Transverse colon (tissue), 4 donors: ENCODE results near the gene ACSM2B. TPM values are rescaled to one million over a fixed set of nuclear protein-coding genes. Genes with fewer than 3 reads are reported as not detected.
"Not testable (repeated sequence)": the region's sequence is repeated elsewhere in the genome, so short reads cannot be mapped to it uniquely, and the experiment has no call there.

Source experiments
- DNase-seq: peaks from one replicate; pipeline ENCODE4 v3.0.0-alpha.2; 2019
- H3K27ac ChIP-seq, 4 donors: fragments of 200-600 bp; sonication (generic); 2 replicates each; pipeline ENCODE4 v1.5.1; 2016 to 2018; ENCODE audit warnings: inconsistent platforms in 4 of 4
- H3K27me3 ChIP-seq: fragments of 200-600 bp; sonication (generic); 2 replicates; pipeline ENCODE4 v1.5.1; 2017; ENCODE audit warnings: inconsistent platforms
- H3K36me3 ChIP-seq, 4 donors: fragments of 200-600 bp; sonication (generic); 2 replicates each; pipeline ENCODE4 v1.5.1; 2017 to 2019; ENCODE audit warnings: inconsistent platforms in 4 of 4
- H3K4me1 ChIP-seq, 4 donors: fragments of 200-600 bp; sonication (generic); 2 replicates each; pipeline ENCODE4 v1.5.1; 2017 to 2020; ENCODE audit warnings: inconsistent platforms in 4 of 4
- H3K4me3 ChIP-seq, 4 donors: fragments of 200-600 bp; sonication (generic); 1 replicate in 1 of 4; 2 replicates in 3 of 4; pipeline versions ENCODE4 v1.5.1 to v1.6.1; 2017 to 2019; ENCODE audit warnings: inconsistent platforms in 4 of 4
- H3K9me3 ChIP-seq, 2 donors: fragments of 200-600 bp; sonication (generic); 2 replicates each; pipeline ENCODE4 v1.5.1; 2017 to 2019; ENCODE audit warnings: inconsistent platforms in 2 of 2
- EP300 ChIP-seq: sonication (generic); formaldehyde crosslinking; IDR thresholded peaks from one replicate; pipeline ENCODE4 v1.6.1; 2017; ENCODE audit warnings: antibody characterized with exemption, low read depth
- POLR2A ChIP-seq: fragments of 450-650 bp; IDR thresholded peaks from one replicate; pipeline ENCODE4 v1.6.1; 2016; ENCODE audit warnings: antibody characterized with exemption, mild to moderate bottlenecking, moderate library complexity
- POLR2AphosphoS5 ChIP-seq, 3 donors: sonication (generic); formaldehyde crosslinking; IDR thresholded peaks; one replicate each; pipeline ENCODE4 v1.6.1; 2016; ENCODE audit warnings: antibody characterized with exemption in 3 of 3
- WGBS, 2 donors: methylation state at CpG; one replicate each; pipeline ENCODE4 v1.1.5; 2018; ENCODE audit warnings: low coverage in 1 of 2; 5-methylcytosine and 5-hydroxymethylcytosine counted together
- in situ Hi-C, 4 donors: fragments of 200-750 bp; cut with MboI; loops; one replicate each; pipeline versions ENCODE4 v1.15.0 to v1.15.1; 2017; ENCODE audit warnings: low sequenced_read_pairs in 3 of 4, low pct_ligation_motif_present in 1 of 4, low pct_unique_long_range_greater_than_20kb in 1 of 4
- intact Hi-C: fragments of 100-400 bp; cut with DNase I; formaldehyde crosslinking; loops from one replicate; pipeline ENCODE4 v1.15.1; 2023; ENCODE audit warnings: low total_unique reads
- total RNA-seq, 4 donors: library from RNA; depleted of rRNA; stranded (reverse); fragments of >200 nt; gene quantifications; one replicate each; pipeline ENCODE4 v1.1.0, GENCODE V29; 2016
- TF ChIP-seq, protein P1 (sequence below), 5 experiments: fragments of 200-600 bp in 3 of 5; fragments of 450-650 bp in 2 of 5; sonication (generic) in 3 of 5; IDR thresholded peaks; 1 replicate in 2 of 5; 2 replicates in 3 of 5; pipeline ENCODE4 v1.5.1; 2016 to 2017; ENCODE audit warnings: antibody characterized with exemption in 5 of 5, inconsistent platforms in 3 of 5, mild to moderate bottlenecking in 2 of 5, moderate library complexity in 1 of 5

The ACSM2B gene, protein sequence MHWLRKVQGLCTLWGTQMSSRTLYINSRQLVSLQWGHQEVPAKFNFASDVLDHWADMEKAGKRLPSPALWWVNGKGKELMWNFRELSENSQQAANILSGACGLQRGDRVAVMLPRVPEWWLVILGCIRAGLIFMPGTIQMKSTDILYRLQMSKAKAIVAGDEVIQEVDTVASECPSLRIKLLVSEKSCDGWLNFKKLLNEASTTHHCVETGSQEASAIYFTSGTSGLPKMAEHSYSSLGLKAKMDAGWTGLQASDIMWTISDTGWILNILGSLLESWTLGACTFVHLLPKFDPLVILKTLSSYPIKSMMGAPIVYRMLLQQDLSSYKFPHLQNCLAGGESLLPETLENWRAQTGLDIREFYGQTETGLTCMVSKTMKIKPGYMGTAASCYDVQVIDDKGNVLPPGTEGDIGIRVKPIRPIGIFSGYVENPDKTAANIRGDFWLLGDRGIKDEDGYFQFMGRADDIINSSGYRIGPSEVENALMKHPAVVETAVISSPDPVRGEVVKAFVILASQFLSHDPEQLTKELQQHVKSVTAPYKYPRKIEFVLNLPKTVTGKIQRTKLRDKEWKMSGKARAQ
- not detected for total RNA-seq

DNA sequence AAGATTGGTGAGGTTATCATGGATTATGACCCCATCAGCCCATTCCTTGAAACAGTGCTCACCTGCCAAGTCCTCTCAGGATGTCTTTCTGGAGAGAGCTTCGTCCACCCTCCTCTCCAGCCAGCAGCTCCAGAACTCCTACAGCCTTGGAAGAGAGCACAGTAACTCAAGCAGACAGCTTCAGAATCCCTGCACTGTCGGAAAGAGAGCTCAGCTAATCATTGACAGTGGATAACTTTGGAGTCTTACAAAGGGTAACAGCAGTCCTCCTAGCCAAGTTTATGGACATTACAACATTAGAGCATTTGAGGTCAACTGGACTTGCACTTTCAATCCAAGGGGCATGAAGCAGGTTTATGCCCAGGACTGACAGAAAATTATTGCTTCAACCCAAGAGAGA is at the start of gene ACSM2B:
Gene ACSM2B (minus strand): TSS at position 223 of the 400 bp plus-strand sequence. CDS start 11,522 bp downstream, outside the sequence.
- H3K9me3 ChIP-seq, H3K4me1 ChIP-seq, H3K27ac ChIP-seq, H3K36me3 ChIP-seq, H3K4me3 ChIP-seq, intact Hi-C loops, DNase-seq, in situ Hi-C loops, H3K27me3 ChIP-seq: not testable (repeated sequence)
- WGBS, 2 donors = no CpG with 5 or more reads among the region's 2 CpGs

GRCh38 chr16:20624882-20625807 is 49.0 kb upstream of the ACSM2B start:
- in situ Hi-C loops = loop anchor here in 1 of 4 donors (25.0 kb wide), 1 partner anchor 87 kb away; no protein-coding TSS in a partner anchor

DNA sequence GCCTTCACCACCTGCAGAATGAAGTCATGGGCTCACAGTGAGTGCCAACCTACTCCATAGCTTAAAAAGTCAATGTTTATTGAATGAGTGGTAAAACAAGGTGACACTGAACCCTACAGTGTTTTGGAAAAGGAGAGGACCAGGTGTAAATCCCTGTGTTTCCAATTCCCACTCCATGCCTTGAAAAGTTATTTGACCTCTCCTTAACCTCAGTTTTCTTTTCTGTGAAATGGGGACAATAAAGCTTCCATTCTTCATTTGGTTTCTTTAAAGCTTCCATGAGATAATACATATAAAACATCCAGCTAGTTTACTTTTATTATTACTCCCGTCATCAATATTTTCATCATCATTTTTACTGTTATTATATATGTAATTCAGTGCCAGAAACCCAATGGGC is 48.0 kb upstream of the ACSM2B start:
- no peak for TF ChIP-seq POLR2A
- TF ChIP-seq EP300 = no peak
- TF ChIP-seq POLR2AphosphoS5 (IDR thresholded peaks at IDR 0.05) = no peak
- TF ChIP-seq, protein P1, sequence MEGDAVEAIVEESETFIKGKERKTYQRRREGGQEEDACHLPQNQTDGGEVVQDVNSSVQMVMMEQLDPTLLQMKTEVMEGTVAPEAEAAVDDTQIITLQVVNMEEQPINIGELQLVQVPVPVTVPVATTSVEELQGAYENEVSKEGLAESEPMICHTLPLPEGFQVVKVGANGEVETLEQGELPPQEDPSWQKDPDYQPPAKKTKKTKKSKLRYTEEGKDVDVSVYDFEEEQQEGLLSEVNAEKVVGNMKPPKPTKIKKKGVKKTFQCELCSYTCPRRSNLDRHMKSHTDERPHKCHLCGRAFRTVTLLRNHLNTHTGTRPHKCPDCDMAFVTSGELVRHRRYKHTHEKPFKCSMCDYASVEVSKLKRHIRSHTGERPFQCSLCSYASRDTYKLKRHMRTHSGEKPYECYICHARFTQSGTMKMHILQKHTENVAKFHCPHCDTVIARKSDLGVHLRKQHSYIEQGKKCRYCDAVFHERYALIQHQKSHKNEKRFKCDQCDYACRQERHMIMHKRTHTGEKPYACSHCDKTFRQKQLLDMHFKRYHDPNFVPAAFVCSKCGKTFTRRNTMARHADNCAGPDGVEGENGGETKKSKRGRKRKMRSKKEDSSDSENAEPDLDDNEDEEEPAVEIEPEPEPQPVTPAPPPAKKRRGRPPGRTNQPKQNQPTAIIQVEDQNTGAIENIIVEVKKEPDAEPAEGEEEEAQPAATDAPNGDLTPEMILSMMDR (IDR thresholded peaks at IDR 0.05) = no peak
- no peaks in the 10 kb centered on the region for H3K9me3 ChIP-seq
- H3K27me3 ChIP-seq = no peaks in the 10 kb centered on the region
- 78 to 83% methylated on average over 1 of the region's 1 CpG for WGBS, 2 donors
- no peak overlapping the region for H3K4me3 ChIP-seq
- no peaks in the 10 kb centered on the region for H3K36me3 ChIP-seq
- DNase-seq = no peak
- H3K27ac ChIP-seq = no peak overlapping the region
- H3K4me1 ChIP-seq = no peaks in the 10 kb centered on the region
- intact Hi-C loops (no loop called here), in situ Hi-C loops (loop anchor here in 1 of 4 donors (25.0 kb wide), 1 partner anchor 88 kb away; no protein-coding TSS in a partner anchor)

More at GRCh38 chr16:20624882-20625807, 49.0 kb upstream of the ACSM2B start:
- Histone ChIP-seq H3K4me1 (no peaks in the 10 kb centered on the region), H3K27me3 (no peaks in the 10 kb centered on the region), H3K36me3 (no peaks in the 10 kb centered on the region), H3K9me3 (no peaks in the 10 kb centered on the region), H3K27ac (no peak overlapping the region), H3K4me3 (no peak overlapping the region)
- WGBS, 2 donors = 73 to 92% methylated on average over 7 to 18 of the region's 18 CpGs
- no peak for TF ChIP-seq POLR2AphosphoS5 (IDR thresholded peaks at IDR 0.05)
- no peak for TF ChIP-seq POLR2A
- TF ChIP-seq, protein P1 (IDR thresholded peaks at IDR 0.05) = no peak
- no peak for TF ChIP-seq EP300
- DNase-seq = no peak
- intact Hi-C loops = no loop called here

DNA sequence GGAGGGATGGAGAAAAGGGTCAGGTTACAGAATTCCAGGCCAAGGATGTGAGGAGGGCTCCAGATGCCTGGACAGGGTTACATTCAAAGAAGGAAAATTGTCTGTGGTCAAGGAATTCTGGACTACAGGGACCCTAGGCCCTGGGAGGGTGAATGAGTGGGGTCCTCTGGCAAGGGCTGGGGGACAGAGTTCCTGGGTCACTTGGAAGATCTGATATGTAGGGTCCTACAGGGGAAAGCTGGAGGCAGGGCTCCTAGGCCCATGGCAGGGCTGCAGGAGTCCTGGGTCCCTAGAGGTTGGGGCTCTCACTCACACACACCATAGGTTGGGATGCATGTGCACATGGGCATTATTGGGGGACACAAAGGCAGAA is 46.3 kb upstream of the ACSM2B start:
- TF ChIP-seq EP300 = no peak
- TF ChIP-seq POLR2A = no peak
- no peak for TF ChIP-seq POLR2AphosphoS5 (IDR thresholded peaks at IDR 0.05)
- TF ChIP-seq, protein P1 (IDR thresholded peaks at IDR 0.05) = no peak
- DNase-seq = no peak
- Histone ChIP-seq H3K27ac (no peak overlapping the region), H3K27me3 (no peaks in the 10 kb centered on the region), H3K9me3 (no peaks in the 10 kb centered on the region), H3K36me3 (no peaks in the 10 kb centered on the region), H3K4me3 (no peak overlapping the region), H3K4me1 (no peaks in the 10 kb centered on the region)
- intact Hi-C loops (no loop called here), in situ Hi-C loops (loop anchor here in 1 of 4 donors (25.0 kb wide), 1 partner anchor 90 kb away; no protein-coding TSS in a partner anchor)
